ENCODE measurements around the gene THOC1. TPM values are rescaled to one million over a fixed set of nuclear protein-coding genes. Genes with fewer than 3 reads are reported as not detected.
A peak's percentile ranks its signal among the peaks of the same experiment; 100 is the strongest.

THOC1 gene
- total and polyA plus RNA-seq, 2 experiments from 2014 or later = 73.0 to 108 TPM

- TF ChIP-seq EZH2phosphoT487 (IDR thresholded peaks at IDR 0.05; ENCODE audit: unreplicated experiment) = no peak
These were observed 57.1 kb downstream of the THOC1 start (continued) for GRCh38 chr18:210733-211132.

- Histone ChIP-seq H3F3A (replicated peaks; ENCODE audit: low read depth) (no peaks in the 10 kb centered on the region), H3K9me2 (ENCODE audit: insufficient read depth) (no peaks in the 10 kb centered on the region), H2AFZ (no peak overlapping the region), H3K4me2 (peak overlapping the region; percentile 58; the same call in 1 of the 2 replicates), H3K4me1 (ENCODE audit: insufficient read depth) (peaks cover 17% of the 10 kb centered on the region), H3K79me2 (replicated peaks; ENCODE audit: insufficient read depth) (peaks cover 8% of the 10 kb centered on the region), H4K20me1 (replicated peaks; ENCODE audit: insufficient read depth) (peaks cover 7% of the 10 kb centered on the region; the same call in 1 of the 2 replicates), H3K27ac (ENCODE audit: low read depth) (no peak overlapping the region), H3K36me3 (ENCODE audit: insufficient read depth) (peaks cover 36% of the 10 kb centered on the region), H3K4me3 (no peak overlapping the region), H3K27me3 (ENCODE audit: insufficient read depth) (no peaks in the 10 kb centered on the region)
- Mint-ChIP-seq H3K4me3 (no peak overlapping the region), H3K27me3 (ENCODE audit: insufficient read depth, low read depth, poor library complexity) (no peaks in the 10 kb centered on the region), H3K4me1 (peaks cover 26% of the 10 kb centered on the region; the same call in 2 of the 3 replicates), H3K9me3 (no peaks in the 10 kb centered on the region), H3K27ac (no peak overlapping the region), H3K36me3 (ENCODE audit: low read depth) (peaks cover 64% of the 10 kb centered on the region)
- no peak for ATAC-seq
- no peak for TF ChIP-seq POLR2AphosphoS5 (IDR thresholded peaks at IDR 0.05; ENCODE audit: low read depth)
- TF ChIP-seq EZH2 (IDR thresholded peaks at IDR 0.05; ENCODE audit: low read depth, unreplicated experiment) = no peak
- no peak for TF ChIP-seq CTCF (conservative IDR thresholded peaks at IDR 0.05; ENCODE audit: low read depth in 2 of 2)
- TF ChIP-seq ETS1 (IDR thresholded peaks at IDR 0.05) = no peak
- no peak for TF ChIP-seq NANOG (IDR thresholded peaks at IDR 0.05; ENCODE audit: borderline replicate concordance)
- no peak for TF ChIP-seq ZNF331 (CRISPR knock-in tag; IDR thresholded peaks at IDR 0.05; ENCODE audit: low read depth)
- TF ChIP-seq JUNB (IDR thresholded peaks at IDR 0.05; ENCODE audit: unreplicated experiment) = no peak
- no peak for TF ChIP-seq REST (IDR thresholded peaks at IDR 0.05; ENCODE audit: unreplicated experiment)
- no peak for TF ChIP-seq STAT1 (IDR thresholded peaks at IDR 0.05; ENCODE audit: unreplicated experiment)
- TF ChIP-seq ZNF462 (CRISPR knock-in tag; IDR thresholded peaks at IDR 0.05) = no peak
- no peak for TF ChIP-seq EZH2phosphoT487 (IDR thresholded peaks at IDR 0.05; ENCODE audit: unreplicated experiment)
- TF ChIP-seq CREB1 (CRISPR knock-in tag; IDR thresholded peaks at IDR 0.05; ENCODE audit: low read depth) = no peak
- TF ChIP-seq ZNF114 (CRISPR knock-in tag; IDR thresholded peaks at IDR 0.05) = no peak
- no peak for DNase-seq (ENCODE audit: low spot score)
These were observed 57.8 kb downstream of the THOC1 start for GRCh38 chr18:210075-210474.

Data from GM23338 (cell line).